GM12864 (cell line): ENCODE results near the gene KY.

Source experiments
- DNase-seq: peaks from one replicate; pipeline ENCODE4 v3.0.0-alpha.2; 2011; ENCODE audit warnings: low read depth
- H3K4me3 ChIP-seq: 2 replicates; pipeline ENCODE4 v1.5.1; 2011; ENCODE audit warnings: mild to moderate bottlenecking, low read depth, low read length, control low read depth
- TF ChIP-seq, protein P1 (sequence below): IDR thresholded peaks from 2 replicates; pipeline ENCODE4 v1.5.1; 2011; ENCODE audit warnings: low read depth, mild to moderate bottlenecking, moderate library complexity, low read length, control low read depth, inconsistent platforms; ENCODE audit errors: missing control alignments

The KY gene

DNA sequence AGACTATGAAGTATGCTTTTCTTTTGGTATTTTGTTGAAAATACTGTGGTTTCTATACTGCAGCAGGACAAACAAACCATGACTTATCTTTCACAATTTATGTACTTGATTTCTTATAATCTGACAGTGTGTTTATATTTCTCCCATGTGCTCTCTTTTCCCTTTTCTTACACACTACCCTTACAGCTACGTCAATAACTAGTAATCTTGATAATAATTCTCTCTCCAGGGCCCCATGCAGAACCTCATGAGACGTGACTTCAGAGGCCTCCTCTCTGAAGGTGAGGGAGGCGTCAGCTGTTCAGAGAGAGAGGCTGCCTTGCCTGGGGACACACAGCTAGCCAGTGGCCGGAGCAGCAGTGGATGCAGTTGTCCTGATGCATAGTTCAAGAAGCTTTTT is 35.9 kb downstream of the KY start:
- TF ChIP-seq, protein P1, sequence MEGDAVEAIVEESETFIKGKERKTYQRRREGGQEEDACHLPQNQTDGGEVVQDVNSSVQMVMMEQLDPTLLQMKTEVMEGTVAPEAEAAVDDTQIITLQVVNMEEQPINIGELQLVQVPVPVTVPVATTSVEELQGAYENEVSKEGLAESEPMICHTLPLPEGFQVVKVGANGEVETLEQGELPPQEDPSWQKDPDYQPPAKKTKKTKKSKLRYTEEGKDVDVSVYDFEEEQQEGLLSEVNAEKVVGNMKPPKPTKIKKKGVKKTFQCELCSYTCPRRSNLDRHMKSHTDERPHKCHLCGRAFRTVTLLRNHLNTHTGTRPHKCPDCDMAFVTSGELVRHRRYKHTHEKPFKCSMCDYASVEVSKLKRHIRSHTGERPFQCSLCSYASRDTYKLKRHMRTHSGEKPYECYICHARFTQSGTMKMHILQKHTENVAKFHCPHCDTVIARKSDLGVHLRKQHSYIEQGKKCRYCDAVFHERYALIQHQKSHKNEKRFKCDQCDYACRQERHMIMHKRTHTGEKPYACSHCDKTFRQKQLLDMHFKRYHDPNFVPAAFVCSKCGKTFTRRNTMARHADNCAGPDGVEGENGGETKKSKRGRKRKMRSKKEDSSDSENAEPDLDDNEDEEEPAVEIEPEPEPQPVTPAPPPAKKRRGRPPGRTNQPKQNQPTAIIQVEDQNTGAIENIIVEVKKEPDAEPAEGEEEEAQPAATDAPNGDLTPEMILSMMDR = no peak
- H3K4me3 ChIP-seq = no peak overlapping the region
- no peak for DNase-seq

DNA sequence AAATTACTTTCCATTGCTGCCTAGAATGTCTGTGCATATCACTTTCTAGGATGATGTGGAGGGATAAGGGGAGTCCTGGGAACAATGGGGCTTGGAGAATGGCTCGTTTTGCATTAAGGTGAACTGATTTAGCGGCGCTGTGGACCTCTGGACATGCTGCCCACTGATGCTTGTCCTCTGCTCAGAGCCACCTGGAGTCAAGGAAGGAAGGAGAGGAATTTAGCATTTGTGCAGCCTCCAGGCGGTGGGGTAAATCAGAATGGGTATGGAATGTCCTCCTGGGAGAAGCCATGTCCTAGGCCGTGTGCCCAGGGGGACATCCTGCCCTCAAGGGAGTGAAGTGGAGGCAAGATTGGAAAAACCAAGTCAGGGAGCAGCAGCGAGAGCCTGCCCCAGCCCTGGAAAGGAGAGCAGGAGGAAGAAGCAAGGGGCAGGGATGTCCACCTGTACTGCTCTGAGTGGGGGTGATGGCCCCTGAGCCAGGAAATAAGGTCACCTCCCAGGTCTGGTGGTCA is 37.8 kb downstream of the KY start:
- TF ChIP-seq, protein P1 = no peak
- H3K4me3 ChIP-seq = no peak overlapping the region
- no peak for DNase-seq

DNA sequence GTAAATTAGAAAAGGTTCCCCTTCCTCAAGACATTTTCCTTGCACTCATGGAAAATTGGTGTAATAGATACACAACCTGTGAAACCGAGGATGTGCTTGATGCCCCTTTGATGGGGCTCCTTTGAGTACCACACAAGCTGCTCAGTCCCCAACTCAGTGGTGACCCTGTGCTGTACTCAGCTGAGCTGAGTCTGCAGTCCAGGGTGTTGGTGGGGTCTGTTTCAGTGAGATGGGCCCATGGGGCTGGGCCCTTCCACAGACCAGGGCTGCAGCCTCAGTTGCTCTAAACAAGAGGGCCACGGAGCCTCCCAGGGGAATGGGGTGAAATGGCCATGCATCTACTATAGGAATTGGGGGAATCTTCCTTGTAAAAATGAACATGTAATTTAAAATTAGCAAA is 39.3 kb downstream of the KY start:
- TF ChIP-seq, protein P1 = no peak
- H3K4me3 ChIP-seq = no peak overlapping the region
- no peak for DNase-seq

DNA sequence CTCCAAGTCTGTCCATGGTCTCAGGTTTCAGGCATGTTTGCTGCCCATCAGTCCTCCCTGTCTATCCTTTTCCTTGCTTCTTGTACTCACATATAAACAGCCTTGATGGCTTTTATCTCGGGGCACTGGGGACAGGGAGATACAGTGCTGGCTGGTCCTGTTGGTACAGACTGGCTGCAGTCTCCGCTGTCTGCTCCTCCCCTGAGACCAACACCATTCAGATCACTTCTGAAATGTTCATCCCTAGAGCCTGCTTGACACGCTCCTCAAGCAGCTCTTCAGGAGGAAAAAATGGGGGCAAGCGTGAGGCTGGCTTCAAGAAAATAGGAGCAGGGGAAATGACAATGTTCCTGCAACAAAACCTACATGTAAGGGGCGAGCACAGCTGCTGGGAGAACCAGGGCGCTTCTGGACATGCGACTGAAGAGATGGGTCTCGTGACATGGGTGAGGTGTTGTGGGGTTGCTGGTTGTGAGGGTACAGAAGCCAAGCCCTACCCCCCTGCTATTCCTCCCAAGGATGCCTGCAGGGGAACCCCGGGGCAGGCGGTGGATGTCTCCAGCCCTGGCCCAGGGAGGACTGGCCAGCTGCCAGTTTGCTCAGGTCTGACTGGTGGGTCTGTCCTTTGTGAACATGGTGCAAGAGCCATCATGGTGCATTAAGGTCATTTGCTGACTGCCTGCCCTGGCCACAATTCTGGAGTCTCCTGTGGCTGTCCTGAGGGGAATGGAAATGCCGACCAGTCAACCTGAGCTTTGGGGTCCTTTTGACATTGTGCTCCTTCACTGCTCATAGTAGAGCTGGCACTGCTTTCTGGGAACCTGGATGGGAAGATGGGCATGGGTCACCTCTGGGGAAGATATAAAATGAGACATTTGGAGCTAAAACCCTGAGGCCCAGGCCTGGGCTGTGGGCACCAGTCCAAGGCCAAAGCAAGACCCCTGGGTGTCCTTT is 40.1 kb downstream of the KY start:
- no peak for DNase-seq
- TF ChIP-seq, protein P1 = no peak

DNA sequence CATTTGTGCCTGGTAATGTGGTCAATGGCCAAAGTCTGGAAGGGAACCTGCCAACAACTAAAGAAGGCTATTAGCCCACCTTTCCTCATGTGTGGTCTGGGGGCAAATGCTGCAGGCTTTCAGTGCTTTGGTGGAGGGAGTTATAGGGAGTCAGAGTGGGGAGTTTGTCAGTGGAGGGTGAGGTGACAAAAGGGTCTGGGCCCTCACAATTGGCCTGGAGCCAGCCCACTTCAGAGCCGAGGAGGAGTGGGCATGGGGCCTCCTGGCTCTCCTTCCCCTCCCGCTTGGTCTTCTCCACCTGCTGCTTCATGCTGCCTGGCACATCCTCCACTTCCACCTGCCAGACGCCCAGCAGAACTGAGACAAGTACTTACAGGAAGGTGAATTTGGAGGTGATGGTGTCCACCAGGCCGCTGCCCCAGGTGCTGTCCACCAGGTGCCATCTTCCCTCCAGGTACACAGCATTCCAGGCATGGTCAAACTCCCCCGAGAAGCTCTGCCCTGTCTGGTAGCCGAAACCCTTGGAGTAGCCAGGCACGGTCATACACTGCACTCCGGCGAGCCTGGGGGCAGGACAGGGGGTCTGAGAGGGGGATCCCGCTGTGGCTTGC is 40.9 kb downstream of the KY start:
- no peak for DNase-seq
- TF ChIP-seq, protein P1 = no peak
- no peak overlapping the region for H3K4me3 ChIP-seq

More for the DNA sequence above, 40.1 kb downstream of the KY start:
- no peak overlapping the region for H3K4me3 ChIP-seq

DNA sequence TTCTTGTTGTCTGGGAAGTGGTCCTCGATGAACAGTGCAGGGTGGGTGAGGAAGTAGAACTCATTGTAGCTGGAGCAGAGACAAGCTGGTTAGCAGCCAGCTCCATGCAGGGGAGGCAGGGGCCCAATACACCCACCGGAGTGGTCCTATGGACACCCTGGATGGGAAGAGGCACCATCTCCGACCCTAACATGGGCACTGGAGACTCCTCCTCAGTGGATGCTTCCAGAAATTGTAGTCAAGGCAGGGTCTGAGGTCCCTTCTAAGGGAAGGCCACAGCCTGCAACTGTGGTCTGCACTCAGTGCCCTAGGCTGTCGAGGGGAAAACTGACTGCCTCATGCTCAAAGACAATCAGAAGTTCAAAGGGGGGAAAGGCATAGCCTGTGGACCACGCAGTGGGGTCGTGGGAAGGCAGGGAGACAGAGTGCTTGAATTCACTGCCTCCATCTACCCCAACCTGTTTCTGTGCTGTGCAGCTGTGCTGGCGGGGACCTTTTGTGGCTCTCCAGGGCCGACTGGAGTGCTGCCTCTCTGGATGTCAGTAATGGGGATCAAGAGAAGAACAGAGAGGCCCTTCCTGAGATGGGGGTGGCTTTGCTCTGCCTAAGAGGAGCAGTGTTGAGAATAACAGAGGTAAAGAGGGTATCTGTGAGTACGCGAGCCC is 41.9 kb downstream of the KY start:
- no peak for DNase-seq
- no peak overlapping the region for H3K4me3 ChIP-seq
- TF ChIP-seq, protein P1 = no peak
